Stimulated activated CD4-positive, alpha-beta T cell treated with anti-CD3 and anti-CD28 coated beads, Interleukin-1b, Interleukin-23, amount 100 ng/mL, for 48 hours (primary cell): ENCODE data around the gene PMVK.
"Not testable (repeated sequence)": the region's sequence is repeated elsewhere in the genome, so short reads cannot be mapped to it uniquely, and the experiment has no call there.

Experiments
- DNase-seq: peaks from one replicate; pipeline ENCODE4 v3.0.0-alpha.2; 2020

Gene PMVK

DNA sequence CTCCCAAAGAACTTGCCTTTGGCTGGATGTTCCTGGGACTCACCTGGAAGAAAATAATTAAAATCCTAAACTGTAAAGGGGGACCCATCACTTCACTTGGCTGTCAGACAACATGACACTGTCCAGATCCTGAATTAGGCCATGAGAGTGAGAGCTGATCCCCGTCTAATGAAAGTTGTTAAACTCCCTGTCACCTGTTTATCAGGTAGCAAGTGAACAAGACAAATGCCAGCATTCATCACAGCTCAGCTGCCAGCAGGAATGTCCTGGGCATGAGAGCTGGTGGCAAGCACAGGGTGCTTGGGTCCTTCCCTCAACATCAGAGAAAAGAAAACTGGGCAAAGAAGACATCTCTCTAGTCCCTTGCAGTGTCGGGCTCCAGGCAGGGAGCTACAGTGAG lies 23.8 kb downstream of the PMVK start:
- DNase-seq: no peak

DNA sequence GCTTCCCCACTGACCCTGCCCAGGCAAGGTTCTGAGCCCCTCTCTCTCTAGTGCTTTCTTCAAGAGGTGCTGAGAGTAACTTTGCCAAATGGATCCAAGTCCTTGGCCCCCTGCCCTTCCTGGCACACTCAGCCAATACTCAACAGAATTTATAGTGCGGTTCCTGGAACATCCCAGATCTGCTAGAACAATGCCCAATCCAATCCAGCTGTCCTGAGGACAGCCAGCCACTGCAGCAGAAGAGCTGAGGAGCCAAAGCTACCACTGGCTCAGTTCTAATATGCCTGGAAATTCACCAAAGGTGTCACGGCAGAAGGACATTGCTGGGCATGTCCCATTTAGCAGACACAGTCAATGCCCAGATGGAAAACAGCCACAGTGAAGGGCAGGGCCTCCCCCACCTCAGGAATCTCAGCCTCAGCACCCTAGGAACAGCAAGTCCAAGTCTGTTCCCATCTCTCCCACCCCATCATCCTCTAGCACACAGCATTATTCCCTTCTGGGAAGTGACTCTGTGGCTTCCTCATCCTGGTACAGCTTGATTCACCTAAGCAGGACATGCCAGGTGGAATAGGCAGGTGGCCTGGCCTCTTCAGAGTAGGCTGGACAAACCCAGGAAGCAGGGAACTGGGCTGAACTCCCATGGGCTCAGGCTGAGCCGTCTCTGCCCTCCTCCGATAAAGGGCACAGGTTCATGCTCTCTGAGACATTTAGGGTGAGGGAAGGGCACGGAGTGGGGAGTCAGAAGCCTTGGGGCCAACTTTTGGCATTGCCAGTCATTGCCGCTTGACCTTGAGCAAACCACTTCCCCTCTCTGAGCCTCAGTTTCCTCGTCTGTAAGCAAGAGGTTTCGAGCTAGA lies 24.6 kb downstream of the PMVK start:
- no peak for DNase-seq

DNA sequence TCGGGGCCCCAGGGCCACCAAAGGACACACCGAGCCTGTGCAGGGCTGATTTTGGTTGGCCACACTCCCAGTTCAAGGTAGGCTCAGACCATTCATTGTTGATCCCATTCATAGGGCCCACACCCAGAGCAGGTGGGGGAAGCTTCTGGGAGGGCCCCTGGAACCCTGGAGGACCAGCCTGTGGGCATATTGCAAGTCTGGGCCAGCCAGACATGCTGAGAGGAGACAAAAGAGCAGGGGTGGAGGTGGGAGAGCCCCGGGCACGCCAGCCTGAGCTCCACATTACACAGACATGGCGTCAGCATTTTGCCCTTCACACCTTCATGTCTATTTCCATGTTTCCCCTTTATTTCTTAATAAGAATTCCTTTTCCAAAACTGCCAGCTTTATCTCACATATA lies 25.7 kb downstream of the PMVK start:
- DNase-seq: no peak

DNA sequence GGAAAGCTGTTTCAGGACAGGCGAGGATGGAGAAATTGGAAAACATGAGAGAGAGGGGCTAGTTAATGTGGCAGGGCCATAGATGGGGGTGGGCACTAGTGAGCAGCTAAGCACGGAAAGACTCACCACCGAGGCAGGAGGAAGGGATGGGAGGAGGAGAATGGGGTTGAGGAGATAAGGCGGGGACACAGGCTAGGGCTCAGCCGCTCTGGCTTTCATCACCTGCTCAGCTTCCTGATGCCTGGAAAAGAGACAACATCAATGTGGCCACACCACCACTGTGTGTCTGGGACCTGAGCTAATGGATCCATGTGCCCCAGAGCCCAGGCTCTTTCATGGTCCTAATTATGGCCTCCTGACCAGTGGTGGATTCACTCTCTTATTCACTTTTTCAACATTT lies 27.6 kb downstream of the PMVK start:
- DNase-seq: no peak

DNA sequence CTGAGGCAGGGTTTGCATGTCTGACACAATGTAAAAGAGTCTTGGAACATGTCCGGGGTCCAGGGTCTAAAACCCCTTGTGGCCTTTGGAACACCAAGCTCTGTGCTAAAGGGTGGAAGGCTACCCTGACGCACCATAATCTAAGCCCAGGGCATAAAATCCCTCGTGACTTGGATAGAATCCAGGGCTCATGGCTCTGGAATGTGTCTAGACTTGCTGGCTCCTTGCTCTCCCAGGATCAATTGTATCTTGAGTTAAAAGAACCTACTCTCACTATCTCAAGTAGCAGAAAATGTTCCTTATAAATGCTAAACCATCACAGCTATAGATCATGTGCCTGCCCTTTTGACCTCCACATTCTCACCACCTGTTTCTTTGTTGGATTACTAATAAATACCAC lies 28.4 kb downstream of the PMVK start:
- not testable (repeated sequence) for DNase-seq

DNA sequence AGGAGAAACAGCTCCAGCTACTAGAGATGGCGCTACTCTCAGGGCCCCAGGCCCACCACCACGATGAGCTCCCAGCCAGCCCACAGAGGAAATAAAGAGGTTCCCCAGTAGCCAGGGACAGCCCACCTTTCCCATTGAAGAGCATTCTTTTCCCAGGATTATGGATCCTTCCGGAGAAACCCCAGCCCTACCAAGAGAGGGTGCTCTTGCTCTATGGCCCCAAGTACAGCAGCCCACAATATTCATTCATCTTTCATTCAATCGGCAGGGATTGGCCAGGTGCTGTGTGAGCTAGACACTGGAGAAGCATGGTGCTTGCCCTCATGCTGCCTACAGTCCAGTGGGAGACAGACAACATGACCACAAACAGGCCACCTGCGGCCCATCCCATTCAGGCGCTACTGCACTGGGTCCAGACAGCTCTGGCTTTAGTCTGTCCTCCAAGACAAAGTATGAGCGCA lies 29.9 kb downstream of the PMVK start:
- no peak for DNase-seq

DNA sequence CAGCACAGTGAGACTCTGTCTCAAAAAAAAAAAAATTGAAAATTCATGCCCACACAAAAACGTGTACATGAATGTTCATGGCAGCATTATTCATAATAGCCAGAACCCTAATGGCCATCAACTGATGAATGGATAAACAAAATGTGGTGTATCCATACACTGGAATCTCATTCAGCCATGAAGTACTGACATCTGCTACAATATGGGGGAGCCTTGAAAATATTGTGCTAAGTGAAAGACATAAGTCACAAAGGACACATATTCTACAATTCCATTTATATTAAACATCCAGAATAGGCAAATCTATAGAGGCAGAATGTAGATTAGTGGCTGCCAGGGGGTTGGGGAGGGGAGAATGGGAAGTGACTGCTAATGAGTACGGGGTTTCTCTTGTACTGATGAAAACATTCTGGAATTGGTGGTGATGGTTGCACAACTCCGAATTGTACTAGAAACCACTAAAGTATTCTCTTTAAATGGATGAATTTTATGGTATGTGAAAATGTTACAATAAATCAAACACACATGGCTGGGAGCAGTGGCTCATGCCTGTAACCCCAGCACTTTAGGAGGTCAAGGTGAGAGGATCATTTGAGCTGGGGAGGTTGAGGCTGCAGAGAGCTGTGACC lies 33.5 kb downstream of the PMVK start:
- no peak for DNase-seq

DNA sequence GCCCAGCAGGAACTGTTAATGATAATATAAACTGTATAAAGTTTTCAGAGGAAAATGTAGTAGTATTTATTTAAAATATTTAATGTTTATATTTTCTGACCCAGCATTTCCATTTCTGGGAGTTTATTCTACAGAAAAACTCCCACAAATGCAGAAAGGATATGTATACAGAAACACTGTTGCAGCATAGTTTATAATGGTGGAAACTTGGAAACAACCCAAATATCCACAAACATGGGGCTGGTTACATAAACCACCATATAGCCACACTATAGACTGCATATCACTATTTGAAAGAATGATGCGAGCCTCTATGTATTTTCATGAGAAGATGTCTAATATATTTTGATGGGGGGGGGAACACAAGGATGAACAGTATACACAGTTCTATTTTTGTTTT lies 34.9 kb downstream of the PMVK start:
- DNase-seq: no peak

DNA sequence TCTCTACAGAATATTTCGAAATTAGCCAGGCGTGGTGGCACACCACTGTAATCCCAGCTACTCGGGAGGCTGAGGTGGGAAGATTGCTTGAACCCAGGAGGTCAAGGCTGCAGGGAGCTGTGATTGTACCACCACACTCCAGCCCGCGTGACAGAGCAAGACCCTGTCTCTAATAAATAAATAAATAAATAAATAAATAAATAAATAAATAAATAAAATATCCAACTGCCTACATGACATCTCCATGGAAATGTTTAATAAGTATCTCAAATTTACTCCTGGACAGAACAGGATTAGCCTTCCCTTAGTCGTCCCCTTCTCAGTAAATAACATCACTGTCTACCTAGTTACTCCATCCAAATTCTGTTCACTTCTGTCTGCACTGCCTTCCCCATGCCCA lies 37.5 kb downstream of the PMVK start:
- DNase-seq: no peak

DNA sequence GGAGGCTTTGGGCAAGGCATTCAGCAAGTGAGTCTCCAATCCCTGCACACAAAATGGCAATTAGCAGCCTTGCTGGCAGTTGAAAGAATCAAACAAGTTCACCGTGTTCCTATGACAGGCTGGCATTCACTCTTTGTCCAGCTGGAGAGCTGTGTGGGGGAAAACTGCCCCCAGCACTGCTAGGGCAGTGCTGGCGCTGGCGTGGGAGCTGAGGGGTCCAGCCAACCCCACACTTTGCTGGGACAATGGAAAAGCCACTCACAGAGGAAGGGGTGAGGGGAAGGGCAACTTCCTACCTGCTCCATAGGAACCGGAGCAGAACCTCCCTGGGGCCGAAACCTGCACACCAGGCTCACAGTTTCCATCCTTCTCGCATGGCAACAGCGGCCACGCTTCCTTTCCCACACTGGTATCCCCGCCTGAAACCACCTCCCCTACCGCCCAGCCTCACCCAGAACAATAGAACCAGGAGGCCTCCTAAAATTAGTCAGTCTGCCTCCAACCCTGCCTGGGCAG lies 39.7 kb downstream of the PMVK start:
- no peak for DNase-seq

DNA sequence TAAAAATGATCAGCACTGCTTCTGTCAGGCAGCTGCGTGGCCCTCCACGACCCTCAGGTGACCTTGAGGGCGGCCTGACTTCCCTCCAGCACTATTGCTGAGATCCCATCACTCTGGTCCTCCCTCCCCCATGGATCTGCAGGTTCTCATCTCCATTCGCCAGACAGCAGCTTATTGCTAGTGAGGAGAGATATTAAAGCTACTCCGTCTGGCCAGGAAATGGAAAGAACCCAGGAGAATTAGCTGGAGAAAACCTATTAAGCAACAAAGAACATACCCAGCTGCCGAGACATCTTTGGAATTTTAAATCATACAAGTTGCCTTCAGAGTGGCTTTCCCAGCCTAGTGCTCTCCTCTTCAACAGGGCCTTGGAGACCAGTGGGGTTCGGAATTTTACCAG lies 40.7 kb downstream of the PMVK start:
- no peak for DNase-seq

DNA sequence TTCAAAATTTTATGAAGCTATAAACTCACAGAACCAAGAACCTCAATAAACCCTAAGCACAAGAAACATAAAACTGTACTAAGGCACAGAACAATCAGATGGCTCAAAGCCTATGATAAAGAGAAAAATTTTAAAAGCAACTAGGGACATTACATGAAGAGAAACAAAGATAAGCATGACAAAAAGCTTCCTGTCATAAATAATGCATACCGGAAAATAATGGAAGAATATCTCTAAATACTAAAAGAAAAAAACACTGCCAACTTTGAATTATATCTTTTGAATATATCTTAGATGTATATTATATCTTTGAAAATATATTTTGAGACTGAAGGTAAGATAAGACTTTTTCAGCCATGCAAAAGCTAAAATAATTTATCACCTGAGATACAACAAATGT lies 45.1 kb downstream of the PMVK start:
- DNase-seq: no peak

DNA sequence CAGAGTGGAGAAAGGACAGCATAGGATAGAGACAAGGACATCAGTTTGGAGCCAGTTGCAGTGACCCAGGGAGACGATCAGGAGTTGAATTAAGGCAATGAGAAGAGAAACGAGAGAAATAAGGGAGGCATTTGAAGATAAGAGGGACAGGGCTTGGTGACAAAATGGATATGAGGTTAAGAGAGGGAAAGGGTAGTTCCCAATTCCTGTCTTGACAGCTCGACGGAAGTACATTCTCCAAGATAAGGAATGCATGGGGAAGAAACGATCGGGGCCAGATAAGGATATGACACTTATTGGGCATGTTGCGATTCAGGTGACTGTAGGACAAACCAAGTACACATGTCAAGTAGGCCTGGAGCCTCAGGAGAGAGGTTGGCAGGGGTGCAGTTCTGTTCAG lies 47.8 kb downstream of the PMVK start:
- DNase-seq: no peak

DNA sequence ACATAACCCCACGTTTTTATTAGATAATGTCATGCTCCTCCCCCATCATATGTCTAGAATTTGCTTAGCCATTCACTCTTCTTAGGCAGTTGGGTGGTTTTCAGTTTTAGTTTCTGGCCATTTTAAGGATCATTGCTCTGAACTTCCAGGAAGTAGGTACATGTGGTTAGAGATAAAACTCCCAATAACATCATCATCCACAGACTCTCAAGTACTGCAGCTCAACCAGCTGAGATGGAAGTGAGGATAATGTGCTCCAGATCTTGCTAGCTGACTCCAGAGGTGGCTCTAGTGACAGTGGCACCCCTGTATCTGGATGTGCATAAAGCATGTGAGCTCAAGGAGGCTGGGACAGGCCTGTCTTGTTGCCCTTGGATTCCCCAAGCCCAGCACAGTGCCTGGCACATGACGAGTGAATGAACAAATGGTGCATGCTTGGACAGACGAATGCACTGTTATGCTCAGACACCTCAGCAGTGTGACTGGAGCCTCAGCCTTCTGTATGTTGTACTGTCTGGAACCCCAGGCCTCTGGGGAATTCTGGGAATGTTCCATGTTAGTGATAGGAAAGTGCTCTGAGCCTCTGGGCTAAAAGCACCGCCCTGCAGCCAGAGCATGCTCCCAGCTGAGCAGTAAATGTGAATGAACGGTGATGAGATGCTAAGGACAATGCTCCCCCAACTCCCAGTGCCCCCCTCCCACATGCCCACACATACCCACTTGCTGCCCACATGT lies 50.1 kb downstream of the PMVK start:
- DNase-seq: no peak

DNA sequence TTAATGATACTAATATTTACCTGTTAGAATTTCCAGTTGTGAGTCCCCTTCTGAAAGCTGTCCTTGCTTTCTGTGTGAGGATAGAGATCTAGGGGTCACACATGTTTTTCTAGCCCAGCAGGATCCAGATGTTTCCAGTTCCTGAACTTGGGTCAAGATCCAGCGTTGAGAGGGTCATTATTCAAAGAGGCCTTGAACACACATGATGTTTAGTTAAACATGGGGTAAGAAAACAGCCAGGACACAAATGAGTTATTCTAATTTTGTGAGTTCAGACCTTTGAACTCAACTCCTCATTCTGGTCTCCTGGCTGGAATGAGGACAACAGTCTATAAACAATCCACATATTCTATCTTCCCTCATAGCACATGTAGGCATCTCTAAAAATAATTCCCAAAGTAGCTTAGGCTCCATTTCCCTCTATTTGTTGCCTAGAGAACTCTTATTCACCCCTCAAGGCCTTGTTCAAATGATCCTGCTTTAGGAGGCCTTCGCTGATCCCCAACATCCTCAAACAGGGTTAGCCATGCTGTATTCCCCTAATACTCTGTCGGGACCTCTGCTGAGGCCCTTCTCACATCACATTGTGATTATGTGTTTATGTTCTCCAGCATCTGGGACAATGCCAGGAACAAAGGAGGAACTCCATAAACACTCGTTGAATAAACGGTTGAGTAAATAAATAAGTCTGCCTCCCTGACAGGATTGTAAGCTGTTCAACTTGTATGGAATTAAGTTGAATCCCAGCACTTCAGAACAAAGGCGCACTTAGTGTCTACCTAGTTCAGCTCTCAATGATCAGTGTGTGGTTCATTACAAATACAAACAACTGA lies 51.4 kb downstream of the PMVK start:
- no peak for DNase-seq

DNA sequence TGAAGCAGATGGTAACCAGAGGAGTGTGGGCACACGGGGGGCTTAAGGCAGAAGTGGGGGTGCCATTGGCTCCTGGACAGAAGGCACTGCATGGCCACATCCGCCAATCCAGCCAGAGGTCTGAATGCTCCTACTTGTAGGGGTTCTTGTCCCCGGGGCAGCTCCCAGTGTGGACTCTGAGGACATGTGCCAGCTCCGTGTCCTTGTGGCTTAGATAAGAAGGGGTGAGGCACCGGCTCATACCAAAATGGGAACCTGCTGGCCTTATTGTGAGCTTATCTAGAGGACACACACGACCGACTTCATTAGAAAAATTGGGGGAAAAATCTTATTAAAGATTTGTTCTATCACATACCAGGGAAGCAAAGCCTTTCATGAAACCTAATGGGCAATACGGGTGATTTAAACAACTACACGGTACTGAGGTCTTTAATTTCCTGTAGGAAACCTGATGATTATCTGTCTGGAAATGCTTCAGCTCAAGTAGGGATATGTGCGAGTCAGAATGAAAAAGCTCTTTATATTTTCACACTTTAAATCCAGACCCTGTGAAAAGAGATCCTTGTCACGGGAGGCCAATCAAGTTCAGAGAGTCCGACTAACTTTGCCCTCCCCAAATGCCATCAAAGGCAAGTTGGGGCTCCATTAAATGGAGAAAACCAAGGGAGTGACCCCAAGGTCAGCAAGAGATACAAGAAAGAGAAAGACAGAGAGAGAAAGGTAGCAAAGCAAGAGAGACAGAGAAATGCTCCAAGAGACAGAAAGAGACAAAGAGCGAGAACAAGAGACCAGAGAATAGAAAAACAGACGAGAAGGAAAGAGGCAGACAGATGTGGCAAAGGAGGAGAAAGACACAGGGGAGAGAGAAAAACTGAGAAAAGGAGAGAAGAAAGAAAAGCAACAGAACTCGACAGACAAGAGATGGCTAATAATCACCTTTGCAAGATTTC lies 52.3 kb downstream of the PMVK start:
- DNase-seq: no peak

DNA sequence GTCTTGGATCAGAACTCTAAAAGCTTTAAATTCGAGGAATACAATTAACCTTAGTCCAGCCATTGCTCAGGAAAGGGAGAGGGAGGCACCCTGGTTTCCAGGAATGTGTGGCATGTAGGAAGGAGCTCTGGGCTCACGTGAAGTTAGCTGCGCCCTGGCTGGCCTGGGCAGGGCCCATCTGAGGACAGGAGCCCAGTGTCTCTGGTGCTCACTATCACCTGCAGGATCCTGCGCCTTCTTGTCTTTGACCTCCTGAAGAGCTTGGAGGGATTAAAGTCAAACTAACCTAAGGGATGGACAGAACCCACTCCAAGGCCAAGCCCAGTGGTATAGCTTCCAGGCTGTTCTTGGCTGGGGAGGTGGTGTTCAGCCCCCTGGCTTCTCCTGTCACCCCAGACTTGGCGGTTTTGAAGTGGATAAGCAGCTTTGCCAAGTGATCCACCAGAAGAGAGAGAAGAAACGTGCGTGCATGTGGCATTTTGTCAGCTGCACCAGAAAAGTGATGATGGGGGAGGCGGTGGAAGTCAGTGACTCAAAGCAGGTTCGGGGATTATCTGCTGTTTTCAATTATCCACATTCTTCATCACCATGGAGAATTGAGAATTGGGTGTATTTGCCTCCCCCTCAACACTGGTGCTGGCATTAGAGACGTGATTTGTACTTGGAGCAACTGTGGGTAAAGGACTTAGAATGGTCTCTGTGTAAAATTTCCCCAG lies 54.5 kb downstream of the PMVK start:
- no peak for DNase-seq

DNA sequence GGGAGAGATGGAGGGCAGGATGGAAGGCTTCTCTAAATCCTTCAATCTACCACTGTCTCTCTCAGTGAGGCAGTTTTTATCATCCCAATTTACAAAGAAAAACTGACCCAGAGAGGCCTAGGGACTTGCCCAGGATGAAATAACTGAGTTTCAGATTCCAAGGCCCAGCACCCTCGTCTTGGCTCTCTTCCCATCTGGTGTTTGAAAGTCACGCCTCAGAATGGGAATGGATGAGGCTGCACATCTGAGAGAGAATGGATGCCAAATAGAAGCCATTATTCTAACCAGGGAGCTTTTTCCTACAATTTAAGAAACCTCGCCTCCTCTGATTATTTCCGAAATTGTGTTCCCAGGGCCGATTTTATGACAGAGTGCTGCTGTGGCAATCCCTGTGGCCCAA lies 55.8 kb downstream of the PMVK start:
- no peak for DNase-seq

DNA sequence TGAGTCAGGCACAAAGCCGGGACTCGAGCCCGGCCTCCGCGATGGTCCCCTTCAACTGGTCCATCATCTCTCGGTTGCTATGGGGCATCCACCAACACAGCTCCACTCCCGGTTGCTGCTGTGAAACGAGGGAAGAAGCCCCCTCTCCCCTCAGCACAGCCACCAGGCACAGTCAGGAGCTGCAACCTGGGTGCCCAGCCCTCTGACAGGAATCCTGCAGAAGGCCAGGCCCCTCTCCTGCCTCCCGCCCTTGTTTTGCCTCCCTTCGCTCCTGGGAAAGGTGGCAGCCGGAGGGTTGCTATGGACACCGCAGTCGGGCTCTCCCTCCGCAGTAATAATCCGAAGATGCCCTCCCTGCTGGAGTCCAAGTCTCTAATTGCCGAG lies 57.5 kb downstream of the PMVK start:
- DNase-seq: no peak

DNA sequence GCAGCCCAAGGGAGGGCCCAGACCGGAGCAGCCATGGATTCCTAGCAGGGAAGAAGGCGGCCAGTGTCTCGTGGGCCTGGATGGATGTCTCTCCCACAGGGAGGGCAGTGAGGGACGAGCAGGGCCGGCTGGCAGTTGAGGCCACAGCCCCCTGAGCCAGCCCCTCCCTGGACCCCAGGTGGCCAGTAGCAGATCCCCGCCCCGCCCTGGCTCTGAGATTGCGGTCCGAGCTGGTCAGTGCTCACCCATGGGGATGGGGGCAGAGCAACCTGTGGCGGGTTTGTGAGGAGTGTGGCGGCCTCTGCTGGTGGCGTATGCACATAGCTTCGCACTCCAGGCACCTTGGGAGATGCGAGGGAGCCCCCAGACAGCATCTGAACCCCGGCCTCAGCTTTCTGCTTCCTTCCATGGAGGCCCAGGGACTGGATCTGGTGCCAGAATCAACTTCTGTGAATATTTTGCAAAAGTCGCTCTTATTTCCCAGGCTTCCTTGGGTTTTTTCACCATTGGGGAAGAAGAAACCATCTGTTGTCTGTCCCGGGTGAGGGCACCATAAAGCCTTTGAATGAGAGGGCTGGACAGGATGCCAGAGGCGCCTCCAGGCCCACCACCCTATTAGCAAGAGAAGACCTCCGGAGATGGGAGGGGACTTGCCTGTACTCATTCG lies 58.0 kb downstream of the PMVK start:
- DNase-seq: peak; percentile 68
